Ishikawa (cell line): Measurements from ENCODE around the gene ZNF483.

Experiments
- CEBPB ChIP-seq: IDR thresholded peaks from 2 replicates; pipeline ENCODE4 v1.6.1; 2012
- CREB1 ChIP-seq: IDR thresholded peaks from 2 replicates; pipeline ENCODE4 v1.6.1; 2012; ENCODE audit warnings: low read depth
- EGR1 ChIP-seq: IDR thresholded peaks from 2 replicates; pipeline ENCODE4 v1.6.1; 2012
- EP300 ChIP-seq: IDR thresholded peaks from 2 replicates; pipeline ENCODE4 v1.6.1; 2012; ENCODE audit warnings: borderline replicate concordance
- FOXM1 ChIP-seq: IDR thresholded peaks from 2 replicates; pipeline ENCODE4 v1.6.1; 2012; ENCODE audit warnings: low read depth, borderline replicate concordance
- MAX ChIP-seq: IDR thresholded peaks from 2 replicates; pipeline ENCODE4 v1.6.1; 2012
- NFIC ChIP-seq: IDR thresholded peaks from 2 replicates; pipeline ENCODE4 v1.6.1; 2012
- RAD21 ChIP-seq: IDR thresholded peaks from 2 replicates; pipeline ENCODE4 v1.6.1; 2012; ENCODE audit warnings: low read depth
- TAF1 ChIP-seq: IDR thresholded peaks from 2 replicates; pipeline ENCODE4 v1.6.1; 2012; ENCODE audit warnings: low read depth, mild to moderate bottlenecking
- TCF12 ChIP-seq: IDR thresholded peaks from 2 replicates; pipeline ENCODE4 v1.6.1; 2012; ENCODE audit warnings: low read depth
- TEAD4 ChIP-seq: IDR thresholded peaks from 2 replicates; pipeline ENCODE4 v1.6.1; 2012
- YY1 ChIP-seq: IDR thresholded peaks from 2 replicates; pipeline ENCODE4 v1.6.1; 2012; ENCODE audit warnings: low read depth
- ZBTB7A ChIP-seq: IDR thresholded peaks from 2 replicates; pipeline ENCODE4 v1.6.1; 2012; ENCODE audit warnings: low read depth
- TF ChIP-seq, protein P1 (sequence below): IDR thresholded peaks from 2 replicates; pipeline ENCODE4 v1.6.1; 2012; ENCODE audit warnings: low read depth, mild to moderate bottlenecking

DNA sequence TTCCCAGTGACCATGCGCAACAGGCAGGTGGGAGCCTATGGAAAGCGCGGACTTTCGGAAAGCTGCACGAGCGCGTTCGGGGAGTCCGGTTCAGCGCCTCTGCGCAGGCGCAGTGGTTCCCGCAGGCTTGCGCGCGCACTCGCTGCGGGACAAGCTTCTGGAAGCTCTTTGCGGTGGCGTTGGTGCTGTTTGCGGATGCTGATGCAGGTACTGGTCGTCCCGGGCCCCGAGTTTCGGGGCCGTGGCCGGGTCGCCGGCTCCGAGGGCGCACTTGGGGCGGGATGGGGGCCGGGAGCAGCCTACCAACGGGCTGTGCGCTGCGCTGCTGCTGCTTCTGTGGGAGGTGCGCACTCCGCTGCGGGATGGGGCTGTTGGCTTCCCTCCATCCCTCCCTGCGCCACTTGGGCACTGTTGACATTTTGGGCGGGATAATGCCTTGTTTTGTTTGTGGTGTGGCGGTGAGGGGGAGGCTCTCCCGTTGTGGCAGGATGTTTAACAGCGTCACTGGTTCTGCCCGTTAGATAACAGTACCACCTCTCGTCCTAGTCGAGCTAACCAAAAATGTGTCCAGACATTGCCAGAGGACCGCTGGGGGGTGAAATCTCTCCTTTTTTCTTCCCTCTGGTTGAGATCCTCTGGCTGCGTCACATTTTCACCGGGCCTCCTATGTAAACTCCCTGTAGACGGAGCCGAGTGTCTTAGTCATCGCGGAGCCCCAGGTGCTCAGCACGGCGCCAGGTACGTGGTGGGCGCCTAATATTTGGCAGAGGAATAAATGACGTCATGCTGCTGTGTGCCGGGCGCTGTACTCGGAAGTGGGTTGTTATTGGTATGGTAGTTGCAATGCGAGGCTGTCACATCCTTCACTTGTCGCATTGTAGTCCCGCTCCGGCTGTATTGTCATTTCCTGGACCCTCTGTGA lies at the start of gene ZNF483:
- TF ChIP-seq, protein P1, sequence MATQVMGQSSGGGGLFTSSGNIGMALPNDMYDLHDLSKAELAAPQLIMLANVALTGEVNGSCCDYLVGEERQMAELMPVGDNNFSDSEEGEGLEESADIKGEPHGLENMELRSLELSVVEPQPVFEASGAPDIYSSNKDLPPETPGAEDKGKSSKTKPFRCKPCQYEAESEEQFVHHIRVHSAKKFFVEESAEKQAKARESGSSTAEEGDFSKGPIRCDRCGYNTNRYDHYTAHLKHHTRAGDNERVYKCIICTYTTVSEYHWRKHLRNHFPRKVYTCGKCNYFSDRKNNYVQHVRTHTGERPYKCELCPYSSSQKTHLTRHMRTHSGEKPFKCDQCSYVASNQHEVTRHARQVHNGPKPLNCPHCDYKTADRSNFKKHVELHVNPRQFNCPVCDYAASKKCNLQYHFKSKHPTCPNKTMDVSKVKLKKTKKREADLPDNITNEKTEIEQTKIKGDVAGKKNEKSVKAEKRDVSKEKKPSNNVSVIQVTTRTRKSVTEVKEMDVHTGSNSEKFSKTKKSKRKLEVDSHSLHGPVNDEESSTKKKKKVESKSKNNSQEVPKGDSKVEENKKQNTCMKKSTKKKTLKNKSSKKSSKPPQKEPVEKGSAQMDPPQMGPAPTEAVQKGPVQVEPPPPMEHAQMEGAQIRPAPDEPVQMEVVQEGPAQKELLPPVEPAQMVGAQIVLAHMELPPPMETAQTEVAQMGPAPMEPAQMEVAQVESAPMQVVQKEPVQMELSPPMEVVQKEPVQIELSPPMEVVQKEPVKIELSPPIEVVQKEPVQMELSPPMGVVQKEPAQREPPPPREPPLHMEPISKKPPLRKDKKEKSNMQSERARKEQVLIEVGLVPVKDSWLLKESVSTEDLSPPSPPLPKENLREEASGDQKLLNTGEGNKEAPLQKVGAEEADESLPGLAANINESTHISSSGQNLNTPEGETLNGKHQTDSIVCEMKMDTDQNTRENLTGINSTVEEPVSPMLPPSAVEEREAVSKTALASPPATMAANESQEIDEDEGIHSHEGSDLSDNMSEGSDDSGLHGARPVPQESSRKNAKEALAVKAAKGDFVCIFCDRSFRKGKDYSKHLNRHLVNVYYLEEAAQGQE = no peak
- TF ChIP-seq RAD21 (no peak), YY1 (no peak), MAX (peak; percentile 63), TEAD4 (no peak), CEBPB (no peak), CREB1 (no peak), TAF1 (no peak), EP300 (no peak), NFIC (no peak), EGR1 (no peak), TCF12 (no peak), ZBTB7A (no peak), FOXM1 (no peak)
